Suprapubic skin (tissue), 3 donors: Measurements from ENCODE around the gene KDM7A.

Experiments
- POLR2AphosphoS5 ChIP-seq, 3 donors: sonication (generic); formaldehyde crosslinking; IDR thresholded peaks; one replicate each; pipeline ENCODE4 v1.6.1; 2017; ENCODE audit warnings: antibody characterized with exemption in 3 of 3
- TF ChIP-seq, protein P1 (sequence below), 2 donors: fragments of 200-600 bp in 1 of 2; fragments of 450-650 bp in 1 of 2; sonication (generic) in 1 of 2; IDR thresholded peaks; one replicate each; pipeline ENCODE4 v1.5.1; 2016 to 2019; ENCODE audit warnings: antibody characterized with exemption in 2 of 2, mild to moderate bottlenecking in 1 of 2, moderate library complexity in 1 of 2

GRCh38 chr7:140136073-140136472 lies 40.7 kb downstream of the KDM7A start:
- TF ChIP-seq POLR2AphosphoS5 (IDR thresholded peaks at IDR 0.05), result no peak
- TF ChIP-seq, protein P1, sequence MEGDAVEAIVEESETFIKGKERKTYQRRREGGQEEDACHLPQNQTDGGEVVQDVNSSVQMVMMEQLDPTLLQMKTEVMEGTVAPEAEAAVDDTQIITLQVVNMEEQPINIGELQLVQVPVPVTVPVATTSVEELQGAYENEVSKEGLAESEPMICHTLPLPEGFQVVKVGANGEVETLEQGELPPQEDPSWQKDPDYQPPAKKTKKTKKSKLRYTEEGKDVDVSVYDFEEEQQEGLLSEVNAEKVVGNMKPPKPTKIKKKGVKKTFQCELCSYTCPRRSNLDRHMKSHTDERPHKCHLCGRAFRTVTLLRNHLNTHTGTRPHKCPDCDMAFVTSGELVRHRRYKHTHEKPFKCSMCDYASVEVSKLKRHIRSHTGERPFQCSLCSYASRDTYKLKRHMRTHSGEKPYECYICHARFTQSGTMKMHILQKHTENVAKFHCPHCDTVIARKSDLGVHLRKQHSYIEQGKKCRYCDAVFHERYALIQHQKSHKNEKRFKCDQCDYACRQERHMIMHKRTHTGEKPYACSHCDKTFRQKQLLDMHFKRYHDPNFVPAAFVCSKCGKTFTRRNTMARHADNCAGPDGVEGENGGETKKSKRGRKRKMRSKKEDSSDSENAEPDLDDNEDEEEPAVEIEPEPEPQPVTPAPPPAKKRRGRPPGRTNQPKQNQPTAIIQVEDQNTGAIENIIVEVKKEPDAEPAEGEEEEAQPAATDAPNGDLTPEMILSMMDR (IDR thresholded peaks at IDR 0.05), result no peak
